Hematopoietic multipotent progenitor cell treated with erythropoietin and hydrocortisone succinate and interleukin-3 and kit ligand, for 15 days (in vitro differentiated cells): Measurements from ENCODE around the gene FASN.

Source experiments
- DNase-seq: peaks from one replicate; pipeline ENCODE4 v3.0.0-alpha.2; 2015; ENCODE audit warnings: low spot score

Gene FASN

DNA sequence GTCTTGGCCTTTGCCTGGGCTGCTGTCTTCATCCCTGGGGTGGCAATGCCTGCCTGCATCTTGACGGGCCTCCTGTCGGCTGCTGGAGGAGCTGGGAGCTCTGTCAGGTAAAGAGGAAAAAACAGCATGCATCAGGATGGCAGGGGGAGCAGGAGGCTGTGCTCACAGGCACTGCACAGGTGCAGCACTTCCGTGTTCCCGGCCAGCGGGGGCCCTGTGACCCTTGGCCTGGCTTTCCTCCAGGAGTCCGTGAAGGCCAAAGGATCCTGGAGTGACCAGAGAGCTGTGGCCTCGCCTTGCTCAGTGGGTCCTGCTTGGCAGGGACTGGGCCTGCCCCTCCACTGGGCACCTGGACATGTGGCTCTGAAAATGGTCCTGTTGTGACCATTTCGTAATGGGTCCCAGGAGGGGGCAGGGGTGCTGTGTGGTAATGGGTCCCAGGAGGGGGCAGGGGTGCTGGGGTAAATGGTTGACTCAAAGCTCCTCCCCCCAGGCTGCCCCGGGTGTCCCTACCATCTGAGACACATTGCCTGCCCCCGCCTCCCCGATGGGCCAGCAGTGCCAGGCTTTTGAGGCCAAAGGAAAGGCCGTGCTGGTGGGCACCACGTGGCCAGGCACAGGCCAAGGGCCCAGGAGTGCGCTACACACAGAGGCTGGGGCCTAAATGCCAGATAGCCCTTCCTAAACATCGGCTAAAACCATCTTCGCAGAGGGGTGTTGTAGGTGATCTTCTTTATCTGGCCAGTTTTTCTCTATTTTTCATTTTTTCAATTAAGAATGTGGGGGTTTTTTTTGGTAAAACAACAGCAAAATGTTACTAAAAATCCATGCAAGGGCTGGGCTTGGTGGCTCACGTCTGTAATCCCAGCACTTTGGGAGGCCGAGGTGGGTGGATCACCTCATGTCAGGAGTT is 4.0 kb upstream of the FASN start:
- DNase-seq: no peak

DNA sequence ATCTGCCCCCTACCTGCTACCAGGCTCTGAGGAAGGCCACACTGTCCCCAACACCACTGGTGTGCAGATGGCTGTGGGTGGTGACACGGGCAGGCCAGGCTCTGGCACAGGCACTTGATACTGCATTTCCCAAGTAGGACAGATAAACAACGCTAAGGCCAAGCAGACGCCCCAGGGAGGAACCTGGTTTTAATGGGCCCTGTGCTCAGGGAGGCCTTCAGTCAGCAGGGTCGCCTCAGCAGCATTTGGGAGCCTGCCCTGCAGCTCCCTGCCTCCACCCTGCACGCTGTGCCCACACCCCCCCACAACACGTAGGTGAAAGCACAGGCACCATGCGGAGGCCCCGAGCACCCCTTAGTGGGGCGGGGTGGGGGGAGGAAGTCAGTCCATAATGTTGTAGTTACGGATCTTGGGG is 3.3 kb upstream of the FASN start:
- peak; percentile 26 for DNase-seq

- DNase-seq: no peak
Measured at GRCh38 chr17:82100502-82101298, 2.7 kb upstream of the FASN start.

- no peak for DNase-seq
Measured at GRCh38 chr17:82098939-82099763, 1.1 kb upstream of the FASN start.

DNA sequence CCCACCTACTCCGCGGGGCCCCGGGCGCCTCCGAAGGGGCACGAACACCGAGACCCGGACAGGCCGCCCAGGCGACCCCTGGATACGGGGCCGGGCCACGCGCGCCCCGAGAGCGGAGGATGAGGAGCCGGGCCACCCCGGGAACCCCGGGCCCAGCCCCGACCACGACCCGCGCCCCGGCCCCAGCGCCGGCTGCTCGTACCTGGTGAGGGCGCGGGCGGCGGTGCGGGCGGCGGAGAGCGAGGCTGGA is 192 bp downstream of the FASN start:
- no peak for DNase-seq

- DNase-seq: peak; percentile 9
Measured at GRCh38 chr17:82097184-82097918, 685 bp downstream of the FASN start.

GRCh38 chr17:82096709-82097183 is 1.3 kb downstream of the FASN start:
- no peak for DNase-seq

DNA sequence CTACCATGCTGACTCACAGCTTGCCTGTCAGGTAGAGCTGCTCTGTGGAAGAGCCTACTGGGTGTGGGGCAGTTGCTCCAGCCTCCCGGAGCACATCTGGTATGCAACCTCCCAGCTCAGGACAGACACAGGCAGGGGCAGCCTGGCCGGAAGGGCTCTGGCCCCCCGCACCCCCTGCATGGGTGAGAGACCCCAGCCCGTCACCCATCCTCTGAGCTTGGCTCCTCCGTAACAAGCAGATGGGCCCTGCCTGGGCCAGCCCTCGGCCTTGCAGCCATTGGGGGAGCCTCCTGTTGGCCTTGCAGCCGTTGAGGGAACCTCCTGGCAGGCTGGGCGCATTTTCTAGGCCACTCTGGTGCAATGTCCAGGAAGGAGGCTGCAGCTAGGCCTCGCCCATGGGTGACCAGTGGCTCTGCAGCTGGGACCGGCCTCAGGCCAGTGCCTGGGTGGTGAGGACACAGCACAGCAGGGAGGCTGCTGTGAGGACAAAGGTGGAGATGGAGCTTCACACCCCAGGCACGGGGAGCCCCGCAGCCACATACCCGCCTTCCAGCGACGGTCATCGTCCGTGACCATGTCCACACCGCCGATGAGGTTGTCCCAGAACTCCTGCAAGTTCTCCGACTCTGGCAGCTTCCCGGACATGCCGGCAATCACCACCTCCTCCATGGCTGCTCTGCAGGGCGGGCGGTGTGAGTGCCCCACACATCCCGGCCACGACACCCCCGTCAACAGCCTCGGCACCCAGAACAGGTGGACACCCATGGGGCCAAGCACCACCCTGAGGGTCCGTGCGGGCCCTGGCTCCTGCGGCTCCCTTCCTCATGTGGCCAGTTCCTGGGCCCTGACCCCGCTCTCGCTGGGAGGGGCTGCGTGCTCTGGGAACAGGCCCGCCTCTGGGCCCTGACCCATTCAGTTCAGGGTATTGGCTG is 2.0 kb downstream of the FASN start:
- no peak for DNase-seq

GRCh38 chr17:82094931-82095776 is 2.9 kb downstream of the FASN start:
- DNase-seq: no peak

DNA sequence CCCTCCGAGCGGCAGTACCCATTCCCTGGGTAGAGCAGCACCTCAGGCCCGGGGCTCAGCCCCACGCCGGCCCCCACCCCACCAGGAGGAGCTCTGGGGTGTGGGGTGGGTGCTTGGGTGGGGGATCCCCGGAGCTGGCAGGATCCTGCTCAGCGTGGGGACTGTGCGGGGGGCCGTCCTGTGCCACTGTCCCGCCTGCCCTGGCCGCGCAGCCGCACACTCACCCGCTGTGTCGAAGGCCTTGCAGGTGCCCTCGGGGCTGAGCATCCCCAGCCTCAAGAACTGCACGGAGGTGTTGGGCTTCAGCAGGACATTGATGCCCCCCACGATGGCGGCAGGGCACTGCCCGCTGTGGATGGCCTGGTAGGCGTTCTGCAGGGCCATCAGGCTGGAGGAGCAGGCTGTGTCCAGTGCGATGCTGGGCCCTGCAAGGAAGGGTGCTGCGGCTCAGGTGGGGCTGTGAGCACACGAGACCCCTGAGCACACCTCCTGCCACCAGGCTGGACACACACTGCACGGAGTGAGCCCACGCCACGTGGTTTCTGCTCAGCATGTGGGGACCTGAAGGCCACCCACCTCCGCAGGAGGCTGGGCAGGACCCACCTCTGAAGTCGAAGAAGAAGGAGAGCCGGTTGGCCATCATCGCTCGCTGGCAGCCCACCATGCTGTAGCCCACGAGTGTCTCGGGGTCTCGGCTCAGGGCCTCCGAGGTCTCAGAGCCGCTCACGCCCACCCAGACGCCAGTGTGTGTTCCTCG is 4.9 kb downstream of the FASN start:
- DNase-seq: no peak

GRCh38 chr17:82092628-82092994 is 5.4 kb downstream of the FASN start:
- DNase-seq: no peak

DNA sequence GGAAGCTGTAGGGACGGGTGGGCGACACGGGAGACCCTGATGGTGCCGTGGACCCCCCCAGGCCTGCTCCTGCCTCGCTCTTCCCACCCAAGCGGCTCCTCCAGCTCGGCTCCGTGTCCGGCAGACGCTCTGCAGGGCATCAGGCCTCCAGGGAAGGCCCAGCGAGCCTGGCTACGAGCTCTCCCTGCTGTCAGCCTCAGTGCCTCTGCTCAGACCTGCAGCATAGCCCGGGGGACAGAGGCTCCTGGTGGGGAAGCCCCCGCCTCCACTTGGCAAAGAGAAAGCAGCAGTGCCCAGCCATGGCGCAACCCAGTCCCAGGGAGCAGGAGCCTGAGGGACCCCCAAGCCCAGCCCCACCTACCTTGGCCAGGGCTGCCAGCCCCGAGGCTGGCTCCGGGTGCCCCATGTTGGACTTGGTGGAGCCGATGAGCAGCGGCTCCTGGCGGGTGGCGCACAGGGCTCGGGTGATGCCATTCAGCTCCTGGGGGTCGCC is 5.9 kb downstream of the FASN start:
- DNase-seq: no peak

GRCh38 chr17:82091264-82092066 is 6.6 kb downstream of the FASN start:
- DNase-seq: no peak

DNA sequence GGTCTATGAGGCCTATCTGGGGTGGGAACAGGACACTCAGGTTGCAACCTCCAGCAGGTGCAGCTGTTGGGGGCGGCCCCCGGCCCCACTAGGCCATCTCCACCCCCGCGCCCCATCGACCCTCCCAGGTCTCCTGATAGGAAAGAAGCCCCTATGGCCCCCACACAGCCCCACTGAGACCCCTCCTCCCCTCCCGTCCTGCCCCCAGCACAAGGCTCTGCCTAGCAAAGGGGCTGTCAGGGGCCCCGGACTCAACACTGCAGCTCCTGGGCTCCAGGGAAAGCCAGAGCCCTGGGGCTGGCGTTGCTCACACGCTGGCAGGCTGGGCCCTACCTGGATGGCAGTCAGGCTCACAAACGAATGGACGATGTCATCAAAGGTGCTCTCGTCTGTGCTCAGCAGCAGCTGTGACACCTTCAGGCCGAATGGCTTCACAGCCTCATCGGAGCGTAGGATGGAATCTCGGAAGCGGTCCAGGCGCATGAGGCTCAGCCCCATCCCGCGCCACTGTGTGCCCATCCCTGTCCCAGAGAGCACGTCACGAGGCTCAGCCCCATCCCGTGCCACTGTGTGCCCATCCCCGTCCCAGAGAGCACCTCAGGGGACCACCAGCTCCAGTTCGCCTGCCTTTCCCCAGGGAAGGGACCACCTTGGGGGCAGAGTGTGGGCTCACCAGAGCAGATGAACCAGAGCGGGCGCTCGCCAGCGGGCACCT is 7.3 kb downstream of the FASN start:
- DNase-seq: no peak

- DNase-seq: no peak
Measured at GRCh38 chr17:82089723-82090548, 8.1 kb downstream of the FASN start.
